GM18505 (cell line): Measurements from ENCODE around the gene PET117.
"Not testable (repeated sequence)": the region's sequence is repeated elsewhere in the genome, so short reads cannot be mapped to it uniquely, and the experiment has no call there.

Source experiments
- ATAC-seq: cut with Tn5 transposase; IDR thresholded peaks from one replicate; pipeline ENCODE4 v1.9.1; 2021; ENCODE audit not compliant: unreplicated experiment
- POLR2A ChIP-seq: IDR thresholded peaks from 4 replicates; pipeline ENCODE4 v1.6.1; 2011; ENCODE audit warnings: borderline replicate concordance; ENCODE audit not compliant: insufficient read depth, insufficient read length; ENCODE audit errors: extremely low read depth

The PET117 gene

DNA sequence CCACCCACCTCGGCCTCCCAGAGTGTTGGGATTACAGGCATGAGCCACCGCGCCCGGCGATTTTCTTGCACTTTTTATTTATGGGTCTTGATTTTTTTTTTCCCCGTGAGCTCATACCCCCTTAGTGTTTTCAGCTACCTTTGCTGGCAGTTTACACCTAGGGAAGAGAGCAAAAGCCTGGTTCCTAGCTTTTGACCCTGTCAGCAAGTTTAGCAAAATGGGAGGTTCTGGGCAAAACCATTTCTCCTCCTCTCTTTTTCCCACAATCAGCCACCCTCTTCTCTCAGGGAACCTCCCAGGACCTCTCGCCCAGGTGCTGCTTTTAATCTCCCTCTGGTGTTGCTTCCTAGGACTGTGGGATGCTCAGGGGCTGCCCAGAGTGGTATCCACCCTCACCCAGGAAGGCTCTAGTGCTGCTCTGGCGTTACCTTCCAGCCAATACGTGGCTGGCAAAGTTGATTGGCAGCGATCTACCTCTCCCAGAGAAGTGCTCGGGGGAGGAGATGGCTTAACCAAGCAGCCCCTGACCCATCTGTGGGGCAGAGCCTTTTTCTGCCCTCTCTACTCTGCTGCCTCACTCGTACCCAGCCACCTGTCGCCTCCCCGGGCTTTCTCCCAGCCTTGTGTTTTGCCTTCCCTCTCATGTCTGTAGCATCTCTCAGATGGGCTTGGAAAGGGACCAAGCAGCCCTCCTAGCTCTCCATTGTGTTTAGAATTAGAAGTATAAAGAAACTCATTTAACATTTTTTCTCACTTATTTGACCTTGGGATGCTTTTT lies 37.4 kb downstream of the PET117 start:
- ATAC-seq: no peak
- no peak for TF ChIP-seq POLR2A

DNA sequence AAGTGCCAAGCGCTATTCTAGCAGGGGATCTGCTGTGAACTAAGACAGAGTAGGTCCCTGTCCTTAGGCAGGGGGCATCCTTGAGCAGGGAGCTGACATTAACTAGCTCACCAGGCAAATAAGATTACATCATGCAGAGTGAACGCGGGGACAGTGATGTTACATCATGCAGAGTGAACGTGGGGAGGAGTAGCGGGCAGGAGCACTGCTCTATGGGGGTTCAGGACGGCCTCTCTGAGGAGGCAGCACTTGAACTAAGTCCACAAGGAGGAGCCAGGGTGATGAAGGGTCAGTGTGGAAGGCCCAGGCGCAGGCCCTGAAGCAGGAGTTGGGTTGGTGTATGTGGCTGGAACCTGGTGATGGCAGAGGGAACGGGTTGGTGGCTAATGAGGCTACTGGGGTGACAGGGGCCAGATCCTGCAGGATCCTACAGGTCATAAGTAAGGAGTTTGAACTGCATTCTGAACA lies 38.7 kb downstream of the PET117 start:
- TF ChIP-seq POLR2A: no peak
- ATAC-seq: no peak

- not testable (repeated sequence) for ATAC-seq
These were observed 42.7 kb downstream of the PET117 start for GRCh38 chr20:18180366-18180765.

DNA sequence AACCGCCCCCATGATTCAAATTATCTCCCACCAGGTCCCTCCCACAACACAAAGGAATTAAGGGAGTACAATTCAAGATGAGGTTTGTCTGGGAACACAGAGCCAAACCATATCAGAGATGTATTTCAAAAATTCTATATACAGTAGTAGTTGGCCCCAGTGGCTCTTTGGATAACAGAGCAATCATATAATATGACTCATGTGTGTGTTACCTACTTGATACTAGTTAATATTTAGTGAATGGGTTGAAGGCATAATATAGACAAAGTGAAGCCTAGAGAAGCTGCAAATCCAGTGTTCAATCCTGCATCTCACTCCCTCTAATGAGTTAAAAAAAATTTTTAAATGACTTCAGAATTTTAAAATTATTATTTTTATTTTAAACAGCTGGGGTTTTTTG lies 43.2 kb downstream of the PET117 start:
- no peak for ATAC-seq
- no peak for TF ChIP-seq POLR2A

GRCh38 chr20:18187020-18187419 lies 49.4 kb downstream of the PET117 start:
- no peak for TF ChIP-seq POLR2A
- ATAC-seq: no peak

GRCh38 chr20:18188434-18188833 lies 50.8 kb downstream of the PET117 start:
- ATAC-seq: no peak
- no peak for TF ChIP-seq POLR2A

GRCh38 chr20:18190338-18191233 lies 52.9 kb downstream of the PET117 start:
- no peak for TF ChIP-seq POLR2A
- no peak for ATAC-seq

DNA sequence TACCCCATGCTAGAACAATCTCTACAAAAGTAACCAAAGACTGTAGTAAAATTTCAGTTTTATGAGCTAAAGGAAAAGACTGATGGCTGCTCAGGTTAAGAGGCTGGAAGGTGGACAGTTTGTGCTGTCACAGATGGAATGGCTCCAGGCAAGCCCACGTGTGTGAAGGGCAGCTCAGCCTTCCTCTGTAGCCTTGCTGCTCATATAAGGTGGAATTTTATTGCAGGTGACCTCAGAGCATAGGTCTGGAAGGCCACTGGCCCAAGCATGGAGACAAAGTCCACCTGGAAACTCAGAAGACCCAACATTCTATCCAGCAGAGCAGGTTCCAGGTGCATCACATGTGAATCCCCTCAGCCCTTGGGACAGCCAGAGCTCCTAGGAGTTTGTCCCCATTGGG lies 53.6 kb downstream of the PET117 start:
- ATAC-seq: no peak
- no peak for TF ChIP-seq POLR2A
